Memory B cell (primary cell): ENCODE measurements around the gene HIGD2A.
A peak's percentile ranks its signal among the peaks of the same experiment; 100 is the strongest.

Experiments used
- ATAC-seq: fragments of 150-1000 bp; cut with Tn5 transposase; 2 replicates; pipeline ENCODE4 v1.10.0; 2021; ENCODE audit warnings: low read depth, mild to moderate bottlenecking, moderate library complexity
- DNase-seq, 2 donors: peaks; one replicate each; pipeline ENCODE4 v3.0.0; 2022; ENCODE audit warnings: low spot score in 2 of 2
- H3K27ac Mint-ChIP-seq: one replicate; pipeline ENCODE4 v1.8.0; 2022; ENCODE audit warnings: mild to moderate bottlenecking, moderate library complexity, mixed read lengths
- H3K27me3 Mint-ChIP-seq: one replicate; pipeline ENCODE4 v1.8.0; 2022; ENCODE audit warnings: mixed read lengths
- H3K36me3 Mint-ChIP-seq: one replicate; pipeline ENCODE4 v1.8.0; 2022; ENCODE audit warnings: mild to moderate bottlenecking, mixed read lengths
- H3K4me1 Mint-ChIP-seq: one replicate; pipeline ENCODE4 v1.8.0; 2022; ENCODE audit warnings: mixed read lengths
- H3K4me3 Mint-ChIP-seq: one replicate; pipeline ENCODE4 v1.8.0; 2022; ENCODE audit warnings: mild to moderate bottlenecking, moderate library complexity, mixed read lengths
- H3K9me3 Mint-ChIP-seq: one replicate; pipeline ENCODE4 v1.8.0; 2022; ENCODE audit warnings: mixed read lengths

The HIGD2A gene

DNA sequence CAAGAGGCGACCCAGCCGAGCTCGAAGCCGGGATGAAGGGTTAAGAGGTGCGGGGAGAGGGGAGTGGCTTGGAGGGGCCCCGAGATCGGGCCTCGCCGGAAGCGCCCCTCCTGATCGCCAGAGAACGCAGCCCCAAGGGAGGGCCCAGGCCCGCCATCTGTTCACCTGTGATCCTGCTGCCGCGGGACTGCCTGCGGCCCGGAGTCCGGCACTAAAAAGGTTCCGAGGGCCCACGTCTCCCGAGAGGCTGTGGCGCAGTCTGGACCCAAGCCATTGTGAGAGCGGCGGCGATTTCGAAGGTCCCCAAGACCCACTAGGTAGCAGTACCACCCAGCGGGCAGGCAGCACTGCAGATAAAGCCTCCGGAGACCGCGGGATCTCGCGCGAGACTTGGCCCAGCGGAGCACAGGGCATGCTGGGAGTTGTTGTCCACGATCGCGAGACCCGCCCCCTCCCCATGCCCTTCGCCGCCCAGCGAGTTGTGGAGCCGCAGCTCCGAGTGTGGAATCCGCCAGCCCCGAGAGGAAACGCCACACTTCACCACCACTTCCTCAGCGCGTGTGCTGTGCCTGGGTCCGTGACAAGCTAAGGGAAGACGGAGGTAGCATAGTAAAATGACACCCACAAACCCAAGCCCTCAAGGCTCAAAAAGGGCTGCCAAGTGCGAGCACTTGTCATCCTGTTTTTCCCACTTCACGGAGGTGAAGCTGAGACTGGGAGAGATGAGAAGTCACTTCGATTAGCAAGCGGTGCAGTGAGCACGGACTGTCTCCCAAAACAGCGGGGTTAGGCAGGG lies 26.9 kb upstream of the HIGD2A start, which contains the start of gene KIAA1191:
TSS of gene KIAA1191 (minus strand) at position 328 of the 796 bp plus-strand sequence. CDS start 2,256 bp downstream, outside the sequence.
- H3K4me3 Mint-ChIP-seq, result peak within 1 kb of the TSS; percentile 97
- H3K36me3 Mint-ChIP-seq, result peaks cover 8% of the 10 kb centered on the region
- peaks cover 19% of the 10 kb centered on the region for H3K4me1 Mint-ChIP-seq
- H3K27ac Mint-ChIP-seq, result peak within 1 kb of the TSS; percentile 93
- DNase-seq (peak; percentile 85), ATAC-seq (peak; percentile 90)
- no peaks in the 10 kb centered on the region for H3K27me3 Mint-ChIP-seq
- H3K9me3 Mint-ChIP-seq, result no peaks in the 10 kb centered on the region

DNA sequence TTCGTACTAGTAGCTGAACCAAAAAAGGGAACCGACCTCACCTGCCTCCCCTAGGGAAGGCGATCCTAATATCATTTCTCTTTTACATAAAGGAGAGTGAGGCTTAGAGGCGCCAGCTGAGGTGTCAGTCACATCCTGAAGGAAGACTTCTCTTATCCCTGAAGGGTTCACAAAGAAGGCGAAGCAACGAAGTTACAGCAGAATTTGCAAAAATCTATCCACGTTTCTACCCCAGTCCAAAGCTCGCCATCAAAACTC lies 26.4 kb upstream of the HIGD2A start:
- Mint-ChIP-seq H3K9me3 (no peaks in the 10 kb centered on the region), H3K27ac (peak overlapping the region; percentile 93), H3K27me3 (no peaks in the 10 kb centered on the region), H3K4me1 (peaks cover 20% of the 10 kb centered on the region), H3K36me3 (peaks cover 8% of the 10 kb centered on the region), H3K4me3 (peak overlapping the region; percentile 97)
- DNase-seq (no peak), ATAC-seq (peak; percentile 40)

DNA sequence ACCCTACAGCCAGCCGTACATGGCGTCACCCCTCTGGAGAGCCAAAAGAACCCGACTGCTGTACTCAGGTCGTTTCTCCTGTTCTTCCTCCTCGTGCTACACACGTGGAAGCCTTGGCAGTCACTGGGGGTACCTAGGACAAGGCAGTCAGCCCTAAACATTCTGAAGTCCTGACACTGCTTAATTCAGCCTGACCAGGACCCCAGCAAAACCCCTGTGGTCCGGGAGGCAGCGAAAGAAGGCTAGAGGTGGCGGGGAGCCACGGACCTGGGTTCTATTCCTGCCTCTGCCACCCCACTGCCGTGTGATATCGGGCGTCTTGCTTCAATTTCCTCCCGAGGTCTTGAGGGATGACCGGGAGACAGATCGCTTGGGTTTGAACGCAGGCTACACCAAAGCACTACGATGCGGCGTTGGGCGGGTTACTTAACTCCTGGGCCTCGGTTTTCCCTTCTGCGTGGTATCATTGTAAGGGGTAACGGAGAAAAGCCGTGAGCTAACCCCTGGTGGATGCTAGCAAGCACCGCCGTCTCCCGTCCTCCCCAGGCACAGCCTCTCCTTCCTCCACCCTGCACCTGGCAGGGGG lies 23.7 kb upstream of the HIGD2A start:
- peaks cover 12% of the 10 kb centered on the region for H3K4me1 Mint-ChIP-seq
- no peak overlapping the region for H3K27ac Mint-ChIP-seq
- peak overlapping the region; percentile 77 for H3K4me3 Mint-ChIP-seq
- peaks cover 7% of the 10 kb centered on the region for H3K36me3 Mint-ChIP-seq
- no peak for ATAC-seq
- H3K9me3 Mint-ChIP-seq, result no peaks in the 10 kb centered on the region
- DNase-seq, result no peak
- no peaks in the 10 kb centered on the region for H3K27me3 Mint-ChIP-seq

DNA sequence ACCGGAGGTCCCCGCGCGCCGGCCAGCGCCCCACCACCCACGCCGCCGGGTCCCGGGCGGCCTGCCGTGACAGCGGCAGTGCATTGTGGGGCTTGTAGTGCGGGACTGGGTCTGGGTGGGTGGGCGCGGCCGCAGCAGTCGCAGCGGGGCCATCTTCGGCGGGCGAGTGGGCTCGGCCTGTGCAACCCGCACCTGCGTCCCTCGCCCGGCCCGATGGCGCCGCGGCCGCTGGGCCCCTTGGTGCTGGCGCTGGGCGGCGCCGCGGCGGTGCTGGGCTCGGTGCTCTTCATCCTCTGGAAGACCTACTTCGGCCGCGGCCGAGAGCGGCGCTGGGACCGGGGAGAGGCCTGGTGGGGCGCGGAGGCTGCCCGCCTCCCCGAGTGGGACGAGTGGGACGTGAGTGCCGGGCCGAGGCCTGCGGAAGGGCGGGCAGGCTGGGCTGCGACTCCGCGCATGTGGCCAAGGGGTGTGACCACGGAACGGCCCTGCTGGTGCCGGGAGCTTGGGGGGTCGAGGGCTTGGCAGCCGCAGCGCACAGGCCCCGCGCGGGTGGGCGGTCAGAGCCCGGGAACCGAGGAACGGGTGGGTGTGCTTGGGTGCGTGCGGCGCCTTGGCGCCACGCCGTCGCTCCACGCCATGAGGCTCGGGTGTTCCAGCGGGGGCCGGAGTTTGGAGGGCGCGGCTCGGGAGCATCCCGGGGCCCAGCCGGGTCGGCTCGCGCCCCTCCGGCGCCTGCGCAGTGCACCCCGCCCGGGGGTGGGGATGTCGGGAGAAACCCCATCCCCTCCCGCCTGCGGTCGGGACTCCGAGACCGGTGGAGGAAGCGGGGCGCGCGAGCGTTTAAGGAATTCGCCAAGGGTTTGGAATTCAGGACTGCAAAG lies 23.0 kb upstream of the HIGD2A start, which contains the start of gene ARL10:
TSS of gene ARL10 (plus strand) at position 137 of the 881 bp plus-strand sequence. CDS start at position 214, 77 bp downstream.
- H3K27ac Mint-ChIP-seq, result no peak within 1 kb of the TSS
- peaks cover 12% of the 10 kb centered on the region for H3K4me1 Mint-ChIP-seq

DNA sequence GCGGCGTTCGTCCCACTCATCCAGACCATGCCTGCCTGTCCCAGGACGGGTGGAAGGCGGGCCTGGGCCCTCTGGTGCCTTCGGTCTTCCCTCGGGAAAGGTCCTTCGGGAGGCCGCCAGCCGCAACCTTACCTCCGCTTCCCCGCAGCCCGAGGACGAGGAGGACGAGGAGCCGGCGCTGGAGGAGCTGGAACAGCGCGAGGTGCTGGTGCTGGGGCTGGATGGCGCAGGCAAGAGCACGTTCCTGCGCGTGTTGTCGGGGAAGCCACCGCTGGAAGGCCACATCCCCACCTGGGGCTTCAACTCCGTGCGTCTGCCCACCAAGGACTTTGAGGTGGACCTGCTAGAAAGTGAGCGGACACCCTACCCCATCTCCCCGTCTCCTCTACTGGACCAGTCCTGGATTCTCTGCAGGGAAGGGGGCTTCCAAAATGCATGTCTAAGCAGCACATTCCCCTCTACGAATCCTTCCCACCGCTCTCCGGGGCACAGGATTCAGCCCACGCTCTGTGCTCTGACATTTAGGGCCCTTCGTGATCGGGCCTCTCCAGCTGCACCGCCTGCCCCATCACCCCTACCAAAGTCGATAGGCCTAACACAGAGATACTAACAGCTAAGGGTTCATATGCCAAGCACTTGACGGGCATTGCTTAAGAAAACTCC lies 22.2 kb upstream of the HIGD2A start:
- no peak for DNase-seq
- H3K36me3 Mint-ChIP-seq, result peaks cover 9% of the 10 kb centered on the region
- no peak overlapping the region for H3K27ac Mint-ChIP-seq
- H3K9me3 Mint-ChIP-seq, result no peaks in the 10 kb centered on the region
- no peak for ATAC-seq
- H3K27me3 Mint-ChIP-seq, result no peaks in the 10 kb centered on the region
- peaks cover 9% of the 10 kb centered on the region for H3K4me1 Mint-ChIP-seq
- peak overlapping the region; percentile 79 for H3K4me3 Mint-ChIP-seq

More for the DNA sequence above, 23.0 kb upstream of the HIGD2A start, which contains the start of gene ARL10:
- DNase-seq (peak in 1 of 2 donors; percentile 53), ATAC-seq (peak; percentile 17)
- H3K4me3 Mint-ChIP-seq, result peak within 1 kb of the TSS; percentile 79
- no peaks in the 10 kb centered on the region for H3K9me3 Mint-ChIP-seq
- H3K36me3 Mint-ChIP-seq, result peaks cover 7% of the 10 kb centered on the region
- no peaks in the 10 kb centered on the region for H3K27me3 Mint-ChIP-seq

DNA sequence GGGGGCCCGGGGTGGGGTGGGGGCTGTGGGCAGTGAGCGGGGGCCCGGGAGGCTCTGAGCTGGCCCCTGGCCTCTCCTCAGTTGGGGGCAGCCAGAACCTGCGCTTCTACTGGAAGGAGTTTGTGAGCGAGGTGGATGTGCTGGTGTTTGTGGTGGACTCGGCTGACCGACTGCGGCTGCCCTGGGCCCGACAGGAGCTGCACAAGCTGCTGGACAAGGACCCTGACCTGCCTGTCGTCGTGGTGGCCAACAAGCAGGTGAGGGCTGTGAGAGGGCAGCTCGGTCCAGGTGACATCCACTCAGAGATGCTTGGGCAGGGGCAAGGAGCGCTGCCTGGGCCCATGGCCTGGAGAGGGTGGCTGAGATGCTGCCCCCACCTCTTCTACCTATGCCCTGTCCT lies 19.8 kb upstream of the HIGD2A start:
- ATAC-seq (no peak), DNase-seq (no peak)
- peaks cover 9% of the 10 kb centered on the region for H3K4me1 Mint-ChIP-seq
- no peaks in the 10 kb centered on the region for H3K27me3 Mint-ChIP-seq
- no peak overlapping the region for H3K4me3 Mint-ChIP-seq
- peaks cover 9% of the 10 kb centered on the region for H3K36me3 Mint-ChIP-seq
- no peak overlapping the region for H3K27ac Mint-ChIP-seq
- H3K9me3 Mint-ChIP-seq, result no peaks in the 10 kb centered on the region

DNA sequence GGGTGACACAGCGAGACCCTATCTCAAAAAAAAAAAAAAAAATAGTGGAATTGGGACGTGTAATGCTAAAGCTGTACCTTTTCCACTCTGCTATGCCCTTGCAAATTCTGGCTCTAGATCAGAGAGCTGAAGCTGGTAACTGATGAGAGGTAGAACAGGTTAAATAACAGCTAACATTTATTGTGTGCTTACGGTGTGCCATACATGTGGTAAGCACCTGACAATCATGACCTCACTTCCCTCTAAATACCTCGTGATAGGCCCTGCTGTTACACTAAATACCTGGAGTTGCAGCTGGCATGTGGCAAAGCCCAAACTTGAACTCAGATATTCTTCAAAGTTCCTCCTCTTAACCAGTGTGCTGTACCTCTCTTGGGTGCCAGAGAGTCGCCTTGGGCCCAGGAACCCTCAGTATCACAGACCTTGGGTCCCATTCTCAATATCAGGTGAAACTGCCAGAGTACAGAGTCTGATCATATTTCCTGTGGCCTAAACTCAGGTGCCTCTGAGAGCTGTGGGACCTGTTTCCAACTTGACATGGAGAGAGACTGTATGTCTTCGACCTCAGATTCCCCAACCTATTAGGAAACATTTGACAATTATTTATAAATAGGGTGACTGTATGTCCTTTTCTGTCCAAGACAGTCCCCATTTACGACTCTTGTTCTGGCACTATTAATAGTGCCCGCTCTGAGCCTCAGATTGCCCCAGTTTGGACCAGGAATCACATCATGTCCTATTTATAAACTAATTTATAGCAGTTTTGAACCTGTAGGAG lies 18.4 kb upstream of the HIGD2A start:
- no peaks in the 10 kb centered on the region for H3K27me3 Mint-ChIP-seq
- H3K4me1 Mint-ChIP-seq, result peaks cover 9% of the 10 kb centered on the region
- H3K4me3 Mint-ChIP-seq, result no peak overlapping the region
- H3K9me3 Mint-ChIP-seq, result no peaks in the 10 kb centered on the region
- peaks cover 9% of the 10 kb centered on the region for H3K36me3 Mint-ChIP-seq
- DNase-seq (no peak), ATAC-seq (no peak)
- no peak overlapping the region for H3K27ac Mint-ChIP-seq

DNA sequence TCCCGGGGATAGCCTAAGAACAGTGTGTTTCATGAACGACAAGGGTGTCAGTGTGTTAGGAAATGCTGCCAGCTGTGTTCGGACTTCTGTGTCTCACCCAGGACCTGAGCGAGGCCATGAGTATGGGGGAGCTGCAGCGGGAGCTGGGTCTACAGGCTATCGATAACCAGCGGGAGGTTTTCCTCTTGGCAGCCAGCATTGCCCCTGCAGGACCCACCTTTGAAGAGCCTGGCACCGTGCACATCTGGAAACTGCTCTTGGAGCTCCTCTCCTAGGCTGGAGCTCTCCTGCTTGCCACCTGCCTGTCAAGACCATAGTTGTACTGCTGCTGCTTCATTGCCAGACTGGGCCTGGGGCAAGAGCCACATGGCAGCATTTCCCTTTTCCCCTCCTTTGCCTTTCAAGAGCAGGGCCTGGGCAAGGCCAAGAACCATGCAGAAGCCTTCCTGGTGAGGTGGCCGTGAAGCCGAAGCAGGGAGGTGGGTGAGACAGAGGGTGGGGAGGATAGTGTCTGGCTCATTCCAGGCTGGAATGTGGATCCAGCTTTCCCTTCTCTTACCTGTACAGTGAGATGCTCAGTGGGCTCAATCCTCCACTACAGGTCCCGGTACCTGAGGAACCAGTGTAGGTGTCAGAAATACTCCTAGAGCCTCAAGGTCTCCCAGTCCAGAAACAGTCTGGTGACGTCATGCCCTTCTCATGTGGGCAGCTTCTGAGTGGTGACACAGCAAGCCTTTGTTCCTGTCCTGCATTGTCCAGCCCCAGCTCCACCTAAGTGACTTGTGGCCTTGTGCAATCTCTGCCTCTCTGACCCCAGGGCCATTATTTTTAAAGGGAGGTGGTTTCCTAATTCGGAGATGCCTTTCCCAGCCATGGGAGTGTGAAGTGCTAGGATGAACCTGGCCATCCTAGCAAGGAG lies 16.7 kb upstream of the HIGD2A start:
- Mint-ChIP-seq H3K9me3 (no peaks in the 10 kb centered on the region), H3K27ac (no peak overlapping the region), H3K4me1 (peaks cover 7% of the 10 kb centered on the region), H3K4me3 (no peak overlapping the region), H3K27me3 (no peaks in the 10 kb centered on the region), H3K36me3 (peaks cover 10% of the 10 kb centered on the region)
- ATAC-seq, result no peak
- no peak for DNase-seq

DNA sequence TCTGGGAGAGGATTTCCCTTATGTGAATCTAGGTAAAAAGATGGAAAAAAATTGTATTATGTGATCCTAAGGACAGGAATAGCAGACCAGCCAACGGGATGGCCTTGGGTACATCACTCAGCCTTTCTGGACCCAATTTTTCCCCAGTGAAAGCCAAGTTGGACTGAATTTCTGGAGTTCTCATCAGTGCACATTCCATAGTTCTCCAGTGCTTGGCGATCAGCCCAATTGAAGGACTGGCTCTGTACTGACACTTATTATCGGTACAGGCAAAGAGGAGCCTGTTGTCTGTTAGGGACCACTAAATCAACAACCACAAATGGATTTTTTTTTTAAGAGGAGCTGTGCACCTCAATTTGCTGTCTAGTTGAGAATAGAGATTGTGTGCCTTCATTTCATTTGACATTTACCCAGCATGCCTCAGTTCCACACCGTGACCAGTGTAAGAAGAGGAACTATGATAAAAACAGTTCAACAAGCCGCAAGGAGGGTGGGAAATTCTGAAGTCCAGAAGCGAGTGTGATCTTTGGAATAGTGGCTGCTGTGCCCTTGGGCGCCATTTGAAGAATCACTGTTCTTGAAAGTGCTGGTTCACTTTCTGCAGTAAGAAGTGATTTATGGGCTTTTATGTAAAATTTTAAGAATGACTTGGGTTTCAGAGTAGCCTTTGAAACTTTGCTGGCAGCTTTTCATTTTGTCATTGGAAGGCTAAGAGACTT lies 15.3 kb upstream of the HIGD2A start:
- Mint-ChIP-seq H3K27me3 (no peaks in the 10 kb centered on the region), H3K9me3 (no peaks in the 10 kb centered on the region), H3K27ac (no peak overlapping the region), H3K36me3 (peaks cover 3% of the 10 kb centered on the region), H3K4me1 (peaks cover 4% of the 10 kb centered on the region), H3K4me3 (no peak overlapping the region)
- ATAC-seq (peak; percentile 98), DNase-seq (no peak)

DNA sequence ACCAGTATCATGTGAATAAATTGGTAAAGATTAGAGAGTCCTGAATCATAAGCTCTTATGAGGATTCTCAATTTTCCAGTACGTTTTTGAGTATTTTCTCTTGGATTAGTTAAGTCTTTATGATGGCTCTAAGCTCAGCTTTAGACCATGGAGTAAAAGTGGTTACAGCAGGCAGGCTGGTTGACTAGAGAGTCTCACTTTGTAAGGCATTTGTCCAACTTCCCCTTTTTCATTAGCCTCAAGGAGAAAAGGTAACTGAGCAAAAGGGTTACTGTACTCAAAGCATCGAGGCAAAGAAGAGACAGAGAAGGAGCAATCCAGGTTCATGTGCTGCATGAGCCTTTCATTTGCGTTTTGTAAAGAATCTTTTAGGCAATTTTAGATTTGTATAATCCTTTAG lies 8.7 kb upstream of the HIGD2A start:
- no peak overlapping the region for H3K4me3 Mint-ChIP-seq
- H3K36me3 Mint-ChIP-seq, result peaks cover 6% of the 10 kb centered on the region
- DNase-seq (no peak), ATAC-seq (peak; percentile 79)
- peaks cover 4% of the 10 kb centered on the region for H3K4me1 Mint-ChIP-seq
- H3K9me3 Mint-ChIP-seq, result no peaks in the 10 kb centered on the region
- H3K27ac Mint-ChIP-seq, result peak overlapping the region; percentile 74
- H3K27me3 Mint-ChIP-seq, result no peaks in the 10 kb centered on the region

DNA sequence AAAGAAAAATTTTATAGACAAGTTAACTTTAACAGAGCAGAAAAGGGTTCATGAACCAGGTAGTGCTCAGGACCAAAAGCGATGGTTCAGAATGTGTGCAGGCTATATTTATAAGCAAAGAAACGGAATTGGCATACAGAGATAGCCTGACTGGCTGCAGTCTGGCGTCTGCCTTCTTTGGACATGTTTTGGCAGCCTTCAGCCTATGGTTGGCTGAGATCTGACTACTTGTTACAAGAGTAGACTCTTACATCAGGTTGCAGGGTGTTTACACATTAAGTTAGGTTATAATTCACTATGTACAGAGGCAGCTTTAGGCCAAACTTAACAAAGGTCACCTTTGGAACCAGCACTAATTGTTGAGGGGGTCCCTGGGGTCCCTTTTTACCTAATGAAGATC lies 7.1 kb upstream of the HIGD2A start:
- Mint-ChIP-seq H3K4me1 (peaks cover 6% of the 10 kb centered on the region), H3K9me3 (no peaks in the 10 kb centered on the region), H3K4me3 (no peak overlapping the region), H3K27me3 (no peaks in the 10 kb centered on the region), H3K36me3 (peaks cover 10% of the 10 kb centered on the region), H3K27ac (no peak overlapping the region)
- DNase-seq (no peak), ATAC-seq (no peak)

DNA sequence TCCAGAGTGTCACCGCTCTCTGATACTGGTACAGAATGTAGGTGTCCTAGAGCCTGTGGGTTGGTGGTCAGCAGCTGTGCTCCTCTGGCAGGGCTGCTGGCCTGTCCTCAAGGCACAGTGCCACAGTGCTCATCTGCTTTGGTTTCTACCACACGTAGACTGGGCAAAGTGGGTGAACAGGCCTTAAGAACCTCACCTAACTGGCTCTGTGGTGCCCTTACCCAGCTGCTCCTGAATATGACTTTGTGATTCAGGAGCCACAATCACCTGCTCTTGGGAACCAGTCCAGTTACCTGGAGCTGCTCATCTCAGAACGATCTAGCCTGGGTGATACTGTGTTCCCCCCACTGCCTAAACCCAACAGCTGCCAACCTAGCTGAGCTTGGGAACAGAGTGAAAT lies 6.6 kb upstream of the HIGD2A start:
- H3K4me3 Mint-ChIP-seq, result no peak overlapping the region
- H3K36me3 Mint-ChIP-seq, result peaks cover 10% of the 10 kb centered on the region
- H3K9me3 Mint-ChIP-seq, result no peaks in the 10 kb centered on the region
- no peaks in the 10 kb centered on the region for H3K27me3 Mint-ChIP-seq
- ATAC-seq, result no peak
- H3K4me1 Mint-ChIP-seq, result peaks cover 10% of the 10 kb centered on the region
- no peak for DNase-seq
- no peak overlapping the region for H3K27ac Mint-ChIP-seq
